Progenitor cell of endocrine pancreas (in vitro differentiated cells): ENCODE measurements around the gene BSND. TPM values are rescaled to one million over a fixed set of nuclear protein-coding genes. Genes with fewer than 3 reads are reported as not detected.

Source experiments
- DNase-seq: peaks from one replicate; pipeline ENCODE4 v3.0.0; 2021; ENCODE audit warnings: low spot score; ENCODE audit not compliant: unreplicated experiment
- H3K27ac Mint-ChIP-seq: 2 replicates; pipeline ENCODE4 v1.8.0; 2021; ENCODE audit warnings: mild to moderate bottlenecking, moderate library complexity, mixed read lengths
- H3K27me3 Mint-ChIP-seq: 2 replicates; pipeline ENCODE4 v1.8.0; 2021; ENCODE audit warnings: mixed read lengths
- H3K36me3 Mint-ChIP-seq: 2 replicates; pipeline ENCODE4 v1.8.0; 2022; ENCODE audit warnings: mixed read lengths; ENCODE audit not compliant: insufficient read depth
- H3K4me1 Mint-ChIP-seq: 2 replicates; pipeline ENCODE4 v1.8.0; 2021; ENCODE audit warnings: low read depth, mixed read lengths
- H3K4me3 Mint-ChIP-seq: 2 replicates; pipeline ENCODE4 v1.8.0; 2021; ENCODE audit warnings: low read depth, mild to moderate bottlenecking, moderate library complexity, mixed read lengths
- H3K9me3 Mint-ChIP-seq: 2 replicates; pipeline ENCODE4 v1.8.0; 2021; ENCODE audit warnings: low read depth, mixed read lengths
- total RNA-seq: library from RNA; stranded (reverse); gene quantifications from 2 replicates; pipeline ENCODE4 v1.2.1, GENCODE V29; 2021
- TF ChIP-seq, protein P1 (sequence below): fragments of 200-600 bp; sonication (generic); IDR thresholded peaks from one replicate; pipeline ENCODE4 v1.5.0; 2021; ENCODE audit warnings: antibody characterized with exemption, mild to moderate bottlenecking; ENCODE audit not compliant: unreplicated experiment

BSND gene
- total RNA-seq, 1 donor from 2014 or later, result not detected

GRCh38 chr1:55040933-55041494, 42.3 kb downstream of the BSND start:
- Mint-ChIP-seq H3K4me1 (peaks cover 18% of the 10 kb centered on the region), H3K27me3 (peaks cover 49% of the 10 kb centered on the region), H3K27ac (no peak overlapping the region), H3K36me3 (peaks cover 6% of the 10 kb centered on the region), H3K4me3 (peak overlapping the region; percentile 83), H3K9me3 (no peaks in the 10 kb centered on the region)
- DNase-seq, result no peak
- TF ChIP-seq, protein P1, sequence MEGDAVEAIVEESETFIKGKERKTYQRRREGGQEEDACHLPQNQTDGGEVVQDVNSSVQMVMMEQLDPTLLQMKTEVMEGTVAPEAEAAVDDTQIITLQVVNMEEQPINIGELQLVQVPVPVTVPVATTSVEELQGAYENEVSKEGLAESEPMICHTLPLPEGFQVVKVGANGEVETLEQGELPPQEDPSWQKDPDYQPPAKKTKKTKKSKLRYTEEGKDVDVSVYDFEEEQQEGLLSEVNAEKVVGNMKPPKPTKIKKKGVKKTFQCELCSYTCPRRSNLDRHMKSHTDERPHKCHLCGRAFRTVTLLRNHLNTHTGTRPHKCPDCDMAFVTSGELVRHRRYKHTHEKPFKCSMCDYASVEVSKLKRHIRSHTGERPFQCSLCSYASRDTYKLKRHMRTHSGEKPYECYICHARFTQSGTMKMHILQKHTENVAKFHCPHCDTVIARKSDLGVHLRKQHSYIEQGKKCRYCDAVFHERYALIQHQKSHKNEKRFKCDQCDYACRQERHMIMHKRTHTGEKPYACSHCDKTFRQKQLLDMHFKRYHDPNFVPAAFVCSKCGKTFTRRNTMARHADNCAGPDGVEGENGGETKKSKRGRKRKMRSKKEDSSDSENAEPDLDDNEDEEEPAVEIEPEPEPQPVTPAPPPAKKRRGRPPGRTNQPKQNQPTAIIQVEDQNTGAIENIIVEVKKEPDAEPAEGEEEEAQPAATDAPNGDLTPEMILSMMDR, result no peak

DNA sequence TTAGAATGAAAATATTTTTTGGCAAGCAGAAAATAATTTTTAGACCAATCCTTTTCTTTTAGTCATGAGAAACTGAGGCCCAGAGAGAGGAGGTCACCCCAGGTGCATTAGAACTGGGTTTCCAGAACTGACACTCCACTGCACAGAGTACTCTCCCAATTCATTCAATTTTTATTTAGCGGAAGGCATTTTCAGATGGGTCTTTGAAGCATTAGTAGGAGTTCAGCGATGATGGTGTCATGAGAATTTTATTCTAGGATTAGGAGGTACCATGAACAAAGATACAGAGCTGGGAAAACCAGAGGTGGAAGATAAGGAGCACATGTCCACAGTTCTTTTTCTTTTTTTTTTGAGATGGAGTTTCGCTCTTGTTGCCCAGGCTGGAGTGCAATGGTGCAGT, 42.9 kb downstream of the BSND start:
- TF ChIP-seq, protein P1, result no peak
- H3K36me3 Mint-ChIP-seq, result peaks cover 6% of the 10 kb centered on the region
- H3K4me1 Mint-ChIP-seq, result peaks cover 18% of the 10 kb centered on the region
- no peak overlapping the region for H3K27ac Mint-ChIP-seq
- H3K27me3 Mint-ChIP-seq, result peaks cover 44% of the 10 kb centered on the region
- no peak for DNase-seq
- H3K4me3 Mint-ChIP-seq, result peak overlapping the region; percentile 83
- no peaks in the 10 kb centered on the region for H3K9me3 Mint-ChIP-seq

DNA sequence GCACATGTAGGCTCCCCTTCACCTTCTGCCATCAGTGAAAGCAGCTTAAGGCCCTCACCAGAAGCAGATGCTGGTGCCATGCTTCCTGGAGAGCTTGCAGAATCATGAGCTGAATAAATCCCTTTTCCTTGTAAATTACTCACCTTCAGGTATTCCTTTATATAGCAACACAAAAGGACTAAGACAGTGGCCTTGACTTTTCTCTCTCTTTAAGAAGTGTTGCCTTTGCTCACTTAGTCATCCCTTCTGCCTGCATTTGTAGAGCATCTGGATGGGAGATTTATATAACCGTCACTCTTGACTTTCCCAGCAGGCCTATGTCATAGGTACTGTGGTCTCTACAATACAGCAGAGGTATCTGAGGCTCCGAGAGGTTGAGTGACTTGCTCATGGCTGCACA, 44.3 kb downstream of the BSND start:
- TF ChIP-seq, protein P1, result no peak
- no peak overlapping the region for H3K27ac Mint-ChIP-seq
- H3K27me3 Mint-ChIP-seq, result peaks cover 34% of the 10 kb centered on the region
- DNase-seq, result no peak
- no peaks in the 10 kb centered on the region for H3K9me3 Mint-ChIP-seq
- H3K4me3 Mint-ChIP-seq, result no peak overlapping the region
- H3K4me1 Mint-ChIP-seq, result peaks cover 16% of the 10 kb centered on the region
- H3K36me3 Mint-ChIP-seq, result peaks cover 7% of the 10 kb centered on the region

- TF ChIP-seq, protein P1, result no peak
- no peaks in the 10 kb centered on the region for H3K9me3 Mint-ChIP-seq
- H3K4me3 Mint-ChIP-seq, result no peak overlapping the region
These were observed 45.0 kb downstream of the BSND start for GRCh38 chr1:55043726-55044125.

DNA sequence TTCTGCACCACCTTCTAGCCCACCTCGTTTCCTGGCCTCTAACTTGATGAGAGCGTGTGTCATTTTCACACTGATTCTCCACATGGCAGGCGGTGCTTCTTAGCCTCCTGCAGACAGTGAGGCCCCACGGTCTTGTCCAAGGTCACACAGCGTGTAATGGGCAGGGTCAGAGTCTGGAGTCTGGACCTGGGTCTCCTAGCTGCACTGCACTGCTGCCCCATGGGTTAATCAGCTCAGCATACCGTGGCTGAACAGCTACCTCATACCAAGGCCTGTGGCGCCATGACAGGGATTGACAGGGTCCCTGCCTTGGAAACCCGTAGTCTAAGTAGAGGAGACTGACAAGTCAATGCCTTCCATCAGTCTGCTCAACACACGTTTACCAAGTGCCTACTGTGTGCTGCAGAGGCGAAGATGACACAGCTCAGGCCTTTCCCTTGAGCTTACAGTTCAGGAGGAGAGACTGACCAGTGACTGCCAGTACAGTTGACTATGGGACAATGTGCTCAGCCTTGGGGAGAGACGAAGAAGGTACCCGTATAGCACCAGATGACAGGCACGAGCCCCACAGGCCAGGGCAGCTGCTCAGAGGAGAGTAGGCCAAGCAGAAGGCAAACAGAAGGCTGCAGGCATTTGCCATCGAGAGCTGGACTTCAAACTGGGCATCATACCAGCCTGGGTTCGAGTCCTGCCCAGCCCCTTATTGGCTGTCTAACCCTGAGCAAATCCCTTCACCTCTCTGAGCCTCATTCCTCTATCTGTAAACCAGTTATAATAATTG, 46.1 kb downstream of the BSND start:
- Mint-ChIP-seq H3K4me3 (no peak overlapping the region), H3K36me3 (peaks cover 7% of the 10 kb centered on the region), H3K9me3 (no peaks in the 10 kb centered on the region), H3K27me3 (peaks cover 25% of the 10 kb centered on the region), H3K4me1 (peaks cover 10% of the 10 kb centered on the region), H3K27ac (no peak overlapping the region)
- DNase-seq, result no peak
- TF ChIP-seq, protein P1, result no peak

More at GRCh38 chr1:55043726-55044125, 45.0 kb downstream of the BSND start:
- DNase-seq, result no peak
- Mint-ChIP-seq H3K27me3 (peaks cover 31% of the 10 kb centered on the region), H3K36me3 (peaks cover 7% of the 10 kb centered on the region), H3K27ac (no peak overlapping the region), H3K4me1 (peaks cover 15% of the 10 kb centered on the region)
